ENCODE measurements around the gene ATP10A.

- no peak for TF ChIP-seq EZH2phosphoT487 (IDR thresholded peaks at IDR 0.05; ENCODE audit: borderline replicate concordance, low read depth, low read length)
- TF ChIP-seq CTCF (conservative IDR thresholded peaks at IDR 0.05; ENCODE audit: low read length): no peak
These were observed 36.7 kb upstream of the ATP10A start for GRCh38 chr15:25899870-25900269.
